HFFc6 (cell line): ENCODE results near the gene TBX2. TPM values are rescaled to one million over a fixed set of nuclear protein-coding genes. Genes with fewer than 3 reads are reported as not detected.

Experiments
- DNase-seq: peaks from one replicate; pipeline ENCODE4 v3.0.0-alpha.2; 2018
- H3K27ac Mint-ChIP-seq: 2 replicates; pipeline ENCODE4 v1.8.0; 2020; ENCODE audit warnings: mild to moderate bottlenecking, mixed read lengths
- H3K27me3 Mint-ChIP-seq: 2 replicates; pipeline ENCODE4 v1.8.0; 2021; ENCODE audit warnings: mild to moderate bottlenecking, moderate library complexity, mixed read lengths; ENCODE audit not compliant: insufficient read depth
- H3K36me3 Mint-ChIP-seq: 2 replicates; pipeline ENCODE4 v1.8.0; 2021; ENCODE audit warnings: low read depth, mixed read lengths
- H3K4me1 Mint-ChIP-seq: 2 replicates; pipeline ENCODE4 v1.8.0; 2020; ENCODE audit warnings: low read depth, mixed read lengths
- H3K4me3 Mint-ChIP-seq: 2 replicates; pipeline ENCODE4 v1.8.0; 2020; ENCODE audit warnings: mild to moderate bottlenecking, moderate library complexity, mixed read lengths
- H3K9me3 Mint-ChIP-seq: 2 replicates; pipeline ENCODE4 v1.8.0; 2020; ENCODE audit warnings: mild to moderate bottlenecking, mixed read lengths
- CTCF ChIP-seq: fragments of 200-600 bp; sonication (generic); IDR thresholded peaks from 2 replicates; pipeline ENCODE4 v1.5.0; 2021; ENCODE audit warnings: antibody characterized with exemption, mild to moderate bottlenecking
- total RNA-seq, 6 experiments: library from RNA; stranded (reverse); fragmentation: NEBNext Ultra II Directional; extraction: Animal tissue kit (Norgen Biotek cat#: 25700); gene quantifications; 2 replicates in 1 of 6; 3 replicates in 5 of 6; pipeline ENCODE4 v1.2.3, GENCODE V29; 2021

The TBX2 gene
- total RNA-seq, 6 experiments from 2014 or later = 42.3 to 71.4 (median 67.3) TPM

- TF ChIP-seq CTCF = no peak
Observed at GRCh38 chr17:61454381-61455323, 55.0 kb downstream of the TBX2 start.

DNA sequence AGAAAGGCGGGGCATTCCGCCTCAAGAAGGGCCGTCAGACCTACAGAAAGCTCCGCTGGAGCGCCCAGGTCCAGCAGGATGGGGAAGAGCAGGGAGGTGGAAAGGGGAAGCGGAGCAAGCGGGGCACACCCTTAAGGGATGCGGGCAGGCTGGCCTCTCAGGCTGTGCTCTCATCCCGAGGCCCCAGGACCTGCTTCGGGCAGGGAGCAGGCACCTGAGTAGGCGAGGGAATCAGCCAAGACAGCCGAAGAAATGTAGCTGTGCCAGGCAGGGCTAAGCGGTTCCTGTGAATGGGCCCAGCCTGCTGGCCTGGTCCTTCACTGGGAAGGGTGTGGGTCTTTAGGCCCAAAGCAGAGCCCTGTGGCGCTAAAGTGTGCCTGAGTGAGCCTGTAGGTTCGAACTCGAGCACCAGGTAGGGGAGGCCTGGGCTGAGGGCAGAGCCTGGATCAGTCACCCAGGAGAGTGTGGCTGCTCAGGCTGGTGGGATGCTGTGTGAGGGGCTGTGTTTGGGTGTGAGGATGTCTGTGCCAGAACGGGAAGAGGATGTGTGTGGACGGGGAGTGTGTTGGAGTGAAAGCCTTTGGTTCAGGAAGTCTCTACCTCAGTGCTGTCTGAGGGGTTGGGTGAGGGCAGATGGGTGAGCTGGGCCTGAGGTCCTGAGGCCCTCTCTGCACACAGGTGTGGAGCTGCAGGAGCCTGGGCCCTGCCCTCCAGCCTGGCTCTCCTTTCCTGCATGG, 55.8 kb downstream of the TBX2 start:
- peaks cover 22% of the 10 kb centered on the region for H3K36me3 Mint-ChIP-seq
- TF ChIP-seq CTCF = no peak
- DNase-seq = no peak
- peaks cover 27% of the 10 kb centered on the region for H3K4me1 Mint-ChIP-seq
- peaks cover 78% of the 10 kb centered on the region for H3K27me3 Mint-ChIP-seq
- H3K9me3 Mint-ChIP-seq = peaks cover 2% of the 10 kb centered on the region; the same call in 1 of the 2 replicates
- no peak overlapping the region for H3K4me3 Mint-ChIP-seq
- no peak overlapping the region for H3K27ac Mint-ChIP-seq

More at GRCh38 chr17:61454381-61455323, 55.0 kb downstream of the TBX2 start:
- no peak for DNase-seq
- H3K4me3 Mint-ChIP-seq = peak overlapping the region; percentile 52; the same call in 1 of the 2 replicates
- no peaks in the 10 kb centered on the region for H3K9me3 Mint-ChIP-seq
- H3K27ac Mint-ChIP-seq = no peak overlapping the region
- peaks cover 27% of the 10 kb centered on the region for H3K4me1 Mint-ChIP-seq
- peaks cover 78% of the 10 kb centered on the region for H3K27me3 Mint-ChIP-seq
- H3K36me3 Mint-ChIP-seq = peaks cover 20% of the 10 kb centered on the region

DNA sequence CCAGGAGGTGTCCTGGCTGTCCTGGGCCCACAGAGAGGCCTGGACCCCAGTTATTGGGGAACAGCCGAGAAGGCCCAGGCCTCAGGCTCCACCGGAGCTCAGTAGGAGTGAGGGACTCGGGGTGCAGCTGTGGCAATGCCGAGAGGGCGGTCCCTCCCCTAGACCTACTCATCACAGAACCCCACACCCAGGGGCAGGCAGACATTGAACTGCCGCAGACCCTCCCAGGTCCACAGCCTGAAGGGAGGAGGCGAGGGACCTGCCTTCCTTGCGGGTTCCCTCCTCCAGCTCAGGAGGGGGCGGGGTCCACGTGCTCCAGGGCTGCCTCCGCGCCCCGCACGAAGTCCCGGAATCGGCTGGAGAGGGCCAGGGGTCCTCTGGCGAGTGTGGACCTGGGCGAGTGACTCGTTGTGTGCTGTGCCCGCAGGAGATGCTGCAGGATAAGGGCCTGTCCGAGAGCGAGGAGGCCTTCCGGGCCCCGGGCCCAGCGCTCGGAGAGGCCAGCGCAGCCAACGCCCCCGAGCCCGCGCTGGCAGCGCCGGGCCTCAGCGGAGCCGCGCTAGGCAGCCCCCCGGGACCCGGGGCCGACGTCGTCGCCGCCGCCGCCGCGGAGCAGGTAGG, 56.5 kb downstream of the TBX2 start:
- H3K4me1 Mint-ChIP-seq = peaks cover 27% of the 10 kb centered on the region
- peaks cover 6% of the 10 kb centered on the region; the same call in 1 of the 2 replicates for H3K9me3 Mint-ChIP-seq
- H3K36me3 Mint-ChIP-seq = peaks cover 22% of the 10 kb centered on the region
- H3K4me3 Mint-ChIP-seq = no peak overlapping the region
- no peak overlapping the region for H3K27ac Mint-ChIP-seq
- DNase-seq = no peak
- TF ChIP-seq CTCF = no peak
- H3K27me3 Mint-ChIP-seq = peaks cover 78% of the 10 kb centered on the region

- Mint-ChIP-seq H3K27ac (no peak overlapping the region), H3K4me1 (peaks cover 27% of the 10 kb centered on the region), H3K4me3 (peak overlapping the region; percentile 80), H3K9me3 (peaks cover 6% of the 10 kb centered on the region; the same call in 1 of the 2 replicates), H3K36me3 (peaks cover 22% of the 10 kb centered on the region), H3K27me3 (peaks cover 79% of the 10 kb centered on the region)
- no peak for DNase-seq
- TF ChIP-seq CTCF = no peak
Observed at GRCh38 chr17:61456688-61457225, 57.1 kb downstream of the TBX2 start.
